HG03135 (cell line): ENCODE data around the gene SLC52A3.

Experiments
- ATAC-seq: cut with Tn5 transposase; IDR thresholded peaks from one replicate; pipeline ENCODE4 v1.9.1; 2021; ENCODE audit warnings: mild to moderate bottlenecking, moderate library complexity; ENCODE audit not compliant: unreplicated experiment

The SLC52A3 gene

GRCh38 chr20:770691-771090 is 2.4 kb upstream of the SLC52A3 start:
- no peak for ATAC-seq

- ATAC-seq: no peak
Measured at GRCh38 chr20:766906-767305, 1.4 kb downstream of the SLC52A3 start.

GRCh38 chr20:764255-764654 is 4.0 kb downstream of the SLC52A3 start:
- no peak for ATAC-seq

DNA sequence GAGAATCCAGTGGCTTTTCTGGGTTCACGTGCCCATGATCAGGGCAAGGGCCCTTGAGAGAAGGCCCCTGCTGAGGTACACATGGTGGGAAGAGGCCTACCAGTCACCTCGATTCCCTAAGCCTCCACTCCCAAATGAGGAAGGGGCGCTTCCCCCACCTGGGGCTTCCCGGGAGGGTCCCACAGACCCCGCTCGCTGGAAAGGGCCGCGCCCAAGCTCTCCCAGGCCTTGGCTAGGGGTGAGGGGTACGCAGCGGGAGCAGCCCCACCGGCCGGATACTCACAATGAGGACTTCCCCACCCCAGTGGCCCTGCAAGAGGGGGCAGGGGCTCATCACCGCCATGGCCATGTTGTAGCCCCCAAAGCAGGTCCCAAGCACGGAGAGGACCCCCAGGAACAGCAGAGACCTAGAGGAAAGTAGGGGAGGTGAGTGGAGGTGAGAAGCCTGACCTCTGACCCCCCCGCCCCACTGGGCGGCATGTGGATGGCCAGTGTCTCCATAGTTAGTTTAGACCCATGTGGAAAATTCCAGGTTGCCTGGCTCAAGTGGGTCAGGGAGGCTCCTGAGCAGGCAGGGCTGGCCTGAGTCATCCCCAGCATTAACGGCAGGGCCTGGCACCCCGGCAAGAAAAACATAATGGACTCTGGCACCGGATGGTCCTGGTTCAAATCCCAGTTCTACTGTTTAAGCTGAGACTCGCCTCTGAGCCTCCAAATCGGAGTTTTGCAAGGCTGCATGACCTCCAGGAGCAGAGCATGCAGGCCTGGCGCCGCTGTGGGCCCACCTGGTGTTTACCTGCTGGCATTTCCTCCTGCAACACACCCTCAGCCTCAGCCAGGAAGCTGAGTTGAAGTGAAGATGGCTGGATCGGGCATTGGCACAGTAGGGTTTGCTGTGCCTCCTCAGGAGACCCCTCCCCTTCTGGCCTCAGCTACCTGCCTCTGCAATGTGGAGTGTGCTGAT is 6.6 kb downstream of the SLC52A3 start:
- no peak for ATAC-seq

GRCh38 chr20:760751-761417 is 7.4 kb downstream of the SLC52A3 start:
- ATAC-seq: no peak

- no peak for ATAC-seq
Measured at GRCh38 chr20:757506-757905, 10.8 kb downstream of the SLC52A3 start.

- ATAC-seq: no peak
Measured at GRCh38 chr20:755941-756340, 12.4 kb downstream of the SLC52A3 start.

DNA sequence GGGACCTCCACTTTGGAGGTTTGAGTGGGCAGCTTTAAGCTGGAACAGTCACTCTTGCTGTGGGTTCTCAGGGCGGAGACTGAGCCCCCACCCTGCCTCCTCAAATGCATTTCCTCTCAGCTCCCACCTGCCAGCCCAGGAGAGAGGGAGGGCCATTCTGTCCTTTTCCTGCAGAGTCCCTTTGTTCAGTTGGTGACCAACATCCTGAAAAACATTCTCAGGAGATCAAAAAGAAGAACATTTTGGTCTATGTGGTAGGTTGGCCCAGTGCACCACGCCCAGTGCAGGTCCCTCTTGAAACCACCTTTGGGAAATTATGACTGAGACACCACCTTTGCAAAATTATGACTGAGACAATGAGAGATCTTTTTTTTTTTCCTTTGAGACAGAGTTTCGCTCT is 13.4 kb downstream of the SLC52A3 start:
- no peak for ATAC-seq

DNA sequence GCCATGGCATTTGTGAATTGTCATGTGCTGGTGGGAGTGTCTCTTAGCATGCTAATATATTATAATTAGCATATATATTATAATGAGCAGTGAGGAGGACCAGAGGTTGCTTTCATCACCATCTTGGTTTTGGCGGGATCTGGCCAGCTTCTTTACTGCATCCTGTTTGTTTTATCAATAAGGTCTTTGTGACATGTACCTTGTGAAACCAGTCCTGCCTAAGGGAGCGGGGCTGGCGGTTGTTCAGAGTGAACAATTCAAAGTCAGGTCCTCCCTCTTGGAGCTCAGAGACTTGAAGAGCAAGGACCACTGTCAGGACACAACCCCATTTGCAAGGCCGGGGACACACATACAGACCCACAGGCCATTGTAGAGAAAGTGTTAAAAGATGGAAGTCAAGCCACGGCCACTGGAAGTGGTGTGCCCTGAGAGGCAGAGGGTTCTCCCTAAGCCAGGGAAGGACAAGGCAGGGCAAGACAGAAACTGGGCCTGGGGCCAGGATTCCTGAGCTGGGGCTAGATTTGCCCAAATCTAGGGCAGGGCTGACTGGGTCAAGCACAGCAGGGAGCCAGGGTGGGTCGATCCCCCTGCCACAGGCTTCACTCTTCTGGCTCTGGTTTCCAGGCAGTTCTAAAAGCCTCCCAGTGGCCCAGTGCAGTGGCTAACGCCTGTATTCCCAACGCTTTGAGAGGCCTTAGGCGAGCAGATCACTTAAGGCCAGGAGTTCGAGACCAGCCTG is 14.2 kb downstream of the SLC52A3 start:
- ATAC-seq: no peak

DNA sequence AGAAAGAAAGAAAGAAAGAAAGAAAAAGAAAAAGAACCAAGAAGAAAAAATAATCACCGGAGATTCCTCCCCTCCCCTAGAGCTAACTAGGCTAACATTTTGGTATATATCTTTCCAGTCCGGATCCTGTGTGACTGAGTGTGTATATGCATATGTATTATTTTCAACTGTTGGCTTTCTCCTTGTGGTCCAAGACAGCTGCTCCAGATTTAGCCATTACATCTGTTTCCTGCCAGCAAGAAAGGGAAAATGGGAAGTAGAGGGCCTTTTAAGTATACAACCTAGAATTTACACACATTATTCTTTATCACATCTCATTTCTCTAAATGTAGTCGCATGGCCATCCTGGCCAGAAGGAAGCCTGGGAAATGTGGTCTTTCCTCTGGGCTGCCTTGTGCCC is 15.2 kb downstream of the SLC52A3 start:
- ATAC-seq: no peak

- ATAC-seq: no peak
Measured at GRCh38 chr20:752291-752690, 16.0 kb downstream of the SLC52A3 start.

GRCh38 chr20:751761-752160 is 16.5 kb downstream of the SLC52A3 start:
- ATAC-seq: no peak

DNA sequence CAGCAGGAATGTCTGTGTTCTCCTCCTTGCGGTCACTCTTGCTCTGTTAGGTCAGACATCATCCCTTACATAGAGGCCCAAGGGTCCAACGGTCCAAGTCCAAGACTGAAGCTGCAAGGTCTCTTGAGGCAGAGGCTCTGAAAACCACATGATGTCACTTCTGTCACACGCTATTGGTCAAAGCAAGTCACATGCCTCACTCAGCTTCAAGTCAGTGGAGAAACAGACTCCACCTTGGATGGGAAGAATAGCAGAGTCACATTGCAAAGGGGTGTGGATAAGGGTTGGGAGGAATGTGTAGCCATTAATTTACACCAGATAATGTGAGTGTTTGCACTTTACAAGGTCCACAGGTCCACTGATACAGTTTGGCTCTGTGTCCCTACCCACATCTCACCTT is 17.5 kb downstream of the SLC52A3 start:
- ATAC-seq: no peak

DNA sequence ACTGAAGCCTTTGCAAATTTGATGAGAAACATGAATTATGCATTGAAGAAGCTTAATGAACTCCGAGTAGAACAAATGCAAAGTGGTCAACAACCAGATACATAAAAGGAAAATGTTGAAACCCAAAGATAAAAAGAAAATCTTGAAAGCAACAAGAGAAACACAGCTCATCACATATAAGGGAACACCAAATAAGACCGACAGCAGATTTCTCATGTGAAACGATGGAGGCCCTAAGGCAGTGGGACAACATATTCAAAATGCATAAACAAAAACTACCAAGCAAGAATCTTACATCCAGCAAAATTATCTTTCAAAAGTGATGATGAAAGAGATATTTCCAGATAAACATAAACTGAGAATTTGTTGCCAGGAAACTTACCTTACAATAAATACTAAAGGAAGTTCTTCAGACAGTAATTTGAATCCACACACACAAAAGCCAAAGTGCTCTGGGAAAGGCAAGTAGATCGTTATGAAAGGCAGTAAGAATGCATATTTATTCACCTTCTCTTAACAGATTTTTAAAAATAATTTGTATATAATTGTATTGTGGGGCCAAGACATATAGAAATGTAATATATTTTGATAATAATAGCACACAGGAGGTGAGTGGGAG is 22.5 kb downstream of the SLC52A3 start:
- no peak for ATAC-seq

GRCh38 chr20:742156-742555 is 26.1 kb downstream of the SLC52A3 start:
- no peak for ATAC-seq

DNA sequence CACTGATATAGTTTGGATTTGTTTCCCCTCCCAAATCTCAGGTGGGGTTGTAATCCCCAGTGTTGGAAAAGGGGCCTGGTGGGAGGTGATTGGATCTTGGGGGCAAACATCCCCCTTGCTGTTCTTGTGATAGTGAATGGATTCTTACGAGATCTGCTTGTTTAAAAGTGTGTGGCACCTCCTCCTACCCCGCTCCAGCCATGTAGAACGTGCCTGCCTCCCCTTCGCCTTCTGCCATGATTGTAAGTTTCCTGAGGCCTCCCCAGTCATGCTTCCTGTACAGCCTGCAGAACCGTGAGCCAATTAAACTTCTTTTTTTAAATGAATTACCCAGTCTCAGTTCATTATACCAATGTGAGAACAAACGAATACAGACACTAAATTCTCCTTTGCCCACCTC is 26.7 kb downstream of the SLC52A3 start:
- ATAC-seq: no peak

DNA sequence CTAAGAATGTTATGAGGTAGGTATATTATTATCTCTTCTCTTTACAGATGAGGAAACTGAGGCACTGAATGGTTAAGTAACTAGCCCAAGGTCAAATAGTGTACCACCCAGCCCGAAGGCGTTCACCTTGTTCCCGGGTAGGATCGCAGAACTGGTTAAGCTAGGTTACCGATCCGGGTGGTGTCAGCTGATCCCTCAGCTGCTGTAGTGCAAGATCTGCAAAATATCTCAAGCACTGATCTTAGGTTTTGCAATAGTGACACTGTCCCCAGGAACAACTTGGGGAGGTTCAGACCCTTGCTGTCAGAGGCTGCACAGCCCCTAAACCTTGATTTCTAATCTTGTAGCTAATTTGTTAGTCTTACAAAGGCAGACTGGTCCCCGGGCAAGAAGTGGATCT is 28.1 kb downstream of the SLC52A3 start:
- no peak for ATAC-seq

DNA sequence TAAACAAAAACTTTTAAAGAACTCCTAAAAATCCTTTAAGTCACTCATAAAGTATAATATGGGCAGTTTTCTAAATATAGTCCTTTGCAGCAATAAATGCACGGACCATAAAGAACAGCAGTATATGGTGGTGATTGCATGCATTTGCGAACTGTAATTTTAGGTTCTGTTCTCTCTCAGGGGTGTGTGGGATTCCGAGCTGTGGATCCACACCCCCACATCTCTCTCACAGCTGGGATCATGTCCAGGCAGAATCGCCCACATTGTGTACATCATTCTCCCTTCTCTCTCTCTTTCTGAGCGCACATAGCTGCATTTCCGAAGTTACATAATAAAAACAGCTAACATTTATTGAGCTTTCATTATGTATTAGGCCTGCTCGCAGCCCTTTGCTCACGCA is 28.6 kb downstream of the SLC52A3 start:
- ATAC-seq: no peak

GRCh38 chr20:733861-734260 is 34.4 kb downstream of the SLC52A3 start:
- ATAC-seq: no peak

- ATAC-seq: no peak
Measured at GRCh38 chr20:732727-733126, 35.6 kb downstream of the SLC52A3 start.

GRCh38 chr20:731891-732560 is 36.3 kb downstream of the SLC52A3 start:
- no peak for ATAC-seq
